Kidney epithelial cell (primary cell): ENCODE results near the gene SOS1. TPM values are rescaled to one million over a fixed set of nuclear protein-coding genes. Genes with fewer than 3 reads are reported as not detected.

Experiments used
- DNase-seq: peaks from one replicate; pipeline ENCODE4 v3.0.0-alpha.2; 2010; ENCODE audit warnings: low read depth
- H3K27me3 ChIP-seq: 2 replicates; pipeline ENCODE4 v1.6.0; 2011; ENCODE audit warnings: low read length; ENCODE audit not compliant: control insufficient read depth, insufficient read depth
- H3K36me3 ChIP-seq: 2 replicates; pipeline ENCODE4 v1.5.1; 2011; ENCODE audit warnings: low read length; ENCODE audit not compliant: control insufficient read depth, insufficient read depth
- H3K4me3 ChIP-seq: 2 replicates; pipeline ENCODE4 v1.5.1; 2011; ENCODE audit warnings: low read depth, mild to moderate bottlenecking, control low read depth, low read length
- CTCF ChIP-seq: IDR thresholded peaks from 2 replicates; pipeline ENCODE4 v1.5.1; 2011; ENCODE audit warnings: mild to moderate bottlenecking, moderate library complexity, low read length, control low read depth, inconsistent platforms; ENCODE audit not compliant: insufficient read depth, poor library complexity, severe bottlenecking
- total RNA-seq: library from RNA; depleted of rRNA; stranded (reverse); fragments of >200 nt; gene quantifications from 2 replicates; pipeline ENCODE4 v1.2.3, GENCODE V29; 2015

SOS1 gene
- total RNA-seq, 1 donor from 2014 or later, result 18.7 TPM

DNA sequence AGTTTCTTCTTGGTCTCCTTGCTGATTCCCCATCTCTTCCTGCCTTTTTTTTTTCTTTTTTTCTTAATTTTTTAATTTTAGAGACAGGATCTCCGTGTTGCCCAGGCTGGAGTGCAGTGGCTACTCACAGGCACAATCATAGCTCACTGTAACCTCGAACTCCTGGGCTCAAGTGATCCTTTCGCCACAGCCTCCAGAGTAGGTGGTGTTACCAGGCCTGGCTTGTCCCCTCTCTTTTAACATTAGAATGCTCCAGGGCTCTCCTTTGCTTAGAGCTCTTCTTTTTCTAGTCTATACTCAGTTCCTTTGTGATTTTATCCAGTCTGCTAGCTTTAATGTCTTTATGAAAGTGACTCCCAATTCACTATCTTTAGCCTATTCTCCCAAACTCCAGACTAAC lies 141.9 kb downstream of the SOS1 start:
- Histone ChIP-seq H3K4me3 (no peak overlapping the region), H3K27me3 (no peaks in the 10 kb centered on the region), H3K36me3 (no peaks in the 10 kb centered on the region)
- no peak for TF ChIP-seq CTCF
- DNase-seq, result no peak

GRCh38 chr2:38978296-38978903 lies 142.5 kb downstream of the SOS1 start:
- no peak overlapping the region for H3K4me3 ChIP-seq
- H3K27me3 ChIP-seq, result no peaks in the 10 kb centered on the region
- DNase-seq, result no peak
- no peak for TF ChIP-seq CTCF
- H3K36me3 ChIP-seq, result no peaks in the 10 kb centered on the region

DNA sequence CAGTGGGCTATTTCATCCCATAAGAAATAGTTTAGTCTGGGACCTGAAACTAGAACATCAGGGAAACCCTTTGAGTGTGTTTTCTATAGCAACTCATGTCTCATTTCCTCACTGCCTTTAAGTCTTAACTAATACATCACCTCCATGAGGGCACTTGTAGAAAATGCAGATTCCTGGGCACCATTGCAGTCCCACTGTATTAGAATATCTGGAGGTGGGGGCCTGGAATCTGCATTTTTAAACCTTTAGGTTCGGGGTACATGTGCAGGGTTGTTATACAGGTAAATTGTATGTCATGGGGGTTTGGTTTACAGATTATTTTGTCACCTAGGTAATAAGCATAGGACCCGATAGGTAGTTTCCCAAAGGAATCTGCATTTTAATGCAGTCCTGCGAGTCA lies 143.8 kb downstream of the SOS1 start:
- no peaks in the 10 kb centered on the region for H3K36me3 ChIP-seq
- H3K27me3 ChIP-seq, result no peaks in the 10 kb centered on the region
- no peak for TF ChIP-seq CTCF
- H3K4me3 ChIP-seq, result no peak overlapping the region
- DNase-seq, result no peak

DNA sequence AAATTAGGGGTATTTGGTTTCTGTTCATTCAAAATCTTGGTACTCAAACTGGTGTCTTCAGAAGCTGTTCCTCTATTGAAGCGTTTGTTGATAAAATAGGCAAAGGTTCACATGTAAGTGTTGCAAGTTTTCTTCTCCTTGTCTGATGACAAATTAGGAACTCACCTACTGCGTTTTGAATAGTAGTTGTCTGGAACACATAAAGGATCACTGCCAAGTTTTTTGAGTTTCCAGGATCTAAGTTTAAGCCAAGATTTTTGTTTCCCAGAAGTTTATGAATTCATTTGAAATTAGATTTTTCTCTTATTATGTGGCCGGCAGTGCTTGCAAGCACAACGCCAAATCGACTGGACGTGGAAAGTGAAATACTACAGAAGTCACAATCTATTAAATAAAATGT lies 145.8 kb downstream of the SOS1 start:
- DNase-seq, result no peak
- no peaks in the 10 kb centered on the region for H3K36me3 ChIP-seq
- TF ChIP-seq CTCF, result no peak
- no peaks in the 10 kb centered on the region for H3K27me3 ChIP-seq
- no peak overlapping the region for H3K4me3 ChIP-seq

GRCh38 chr2:38973266-38973665 lies 147.6 kb downstream of the SOS1 start:
- TF ChIP-seq CTCF, result no peak
- H3K4me3 ChIP-seq, result no peak overlapping the region
- no peak for DNase-seq
- no peaks in the 10 kb centered on the region for H3K27me3 ChIP-seq
- no peaks in the 10 kb centered on the region for H3K36me3 ChIP-seq

DNA sequence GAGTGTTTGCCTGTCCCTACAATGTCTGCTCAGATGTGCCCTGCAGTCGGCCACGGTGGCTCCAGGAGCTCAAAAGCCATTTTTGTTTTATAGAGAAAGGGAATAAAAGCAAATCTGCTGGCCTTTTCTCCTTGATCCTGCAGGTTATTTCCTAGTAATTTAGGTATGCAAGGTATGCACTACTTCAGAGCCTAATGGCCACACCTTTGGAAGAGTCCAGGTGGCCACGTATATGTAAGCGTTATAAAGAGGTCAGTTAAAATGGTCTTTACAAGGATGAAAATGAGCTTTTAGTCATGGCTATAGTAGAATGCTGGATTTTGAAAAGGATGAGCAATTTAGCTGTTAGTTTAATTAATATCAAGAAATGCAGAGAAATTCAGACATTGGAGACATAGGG lies 149.5 kb downstream of the SOS1 start:
- Histone ChIP-seq H3K27me3 (no peaks in the 10 kb centered on the region), H3K36me3 (no peaks in the 10 kb centered on the region), H3K4me3 (no peak overlapping the region)
- no peak for DNase-seq
- TF ChIP-seq CTCF, result no peak
